Measurements from ENCODE around the gene L3MBTL4.

The L3MBTL4 gene

GRCh38 chr18:5975111-5976002 is 439.4 kb downstream of the L3MBTL4 start:
- peak overlapping the region; percentile 20 to 55 for H3K27ac Mint-ChIP-seq
- H3K4me1 Mint-ChIP-seq = peaks cover 22% of the 10 kb centered on the region
- peak overlapping the region; percentile 7 to 24 for H3K4me3 Mint-ChIP-seq
- no peaks in the 10 kb centered on the region for H3K9me3 Mint-ChIP-seq
- DNase-seq (no peak), ATAC-seq (peak; percentile 69)
- H3K27me3 Mint-ChIP-seq = no peaks in the 10 kb centered on the region

GRCh38 chr18:5974696-5975095 is 440.0 kb downstream of the L3MBTL4 start:
- peak overlapping the region in 1 of 2 donors; percentile 55 for H3K27ac Mint-ChIP-seq
- no peaks in the 10 kb centered on the region for H3K27me3 Mint-ChIP-seq
- peaks cover 22% of the 10 kb centered on the region for H3K4me1 Mint-ChIP-seq
- DNase-seq (no peak), ATAC-seq (no peak)
- H3K9me3 Mint-ChIP-seq = no peaks in the 10 kb centered on the region
- H3K4me3 Mint-ChIP-seq = no peak overlapping the region

- Mint-ChIP-seq H3K27me3 (no peaks in the 10 kb centered on the region), H3K27ac (no peak overlapping the region), H3K4me1 (peaks cover 22% of the 10 kb centered on the region), H3K9me3 (no peaks in the 10 kb centered on the region), H3K4me3 (no peak overlapping the region)
- ATAC-seq (no peak), DNase-seq (no peak)
Observed at GRCh38 chr18:5973099-5973498, 441.6 kb downstream of the L3MBTL4 start.

GRCh38 chr18:5972298-5972697 is 442.4 kb downstream of the L3MBTL4 start:
- Mint-ChIP-seq H3K27me3 (no peaks in the 10 kb centered on the region), H3K4me1 (peaks cover 22% of the 10 kb centered on the region), H3K4me3 (no peak overlapping the region), H3K27ac (no peak overlapping the region), H3K9me3 (no peaks in the 10 kb centered on the region)
- ATAC-seq = no peak
- no peak for DNase-seq

GRCh38 chr18:5969989-5970403 is 444.7 kb downstream of the L3MBTL4 start:
- peak; percentile 72 for ATAC-seq
- Mint-ChIP-seq H3K4me3 (no peak overlapping the region), H3K27ac (no peak overlapping the region), H3K9me3 (no peaks in the 10 kb centered on the region), H3K4me1 (peaks cover 31% of the 10 kb centered on the region), H3K27me3 (no peaks in the 10 kb centered on the region)
- DNase-seq = no peak

GRCh38 chr18:5969355-5969988 is 445.2 kb downstream of the L3MBTL4 start:
- no peak overlapping the region for H3K27ac Mint-ChIP-seq
- no peaks in the 10 kb centered on the region for H3K9me3 Mint-ChIP-seq
- DNase-seq (no peak), ATAC-seq (no peak)
- peaks cover 31% of the 10 kb centered on the region for H3K4me1 Mint-ChIP-seq
- H3K27me3 Mint-ChIP-seq = no peaks in the 10 kb centered on the region
- no peak overlapping the region for H3K4me3 Mint-ChIP-seq

GRCh38 chr18:5967666-5968065 is 447.0 kb downstream of the L3MBTL4 start:
- Mint-ChIP-seq H3K4me3 (no peak overlapping the region), H3K27me3 (no peaks in the 10 kb centered on the region), H3K9me3 (no peaks in the 10 kb centered on the region), H3K27ac (peak overlapping the region in 1 of 2 donors; percentile 37), H3K4me1 (peaks cover 35% of the 10 kb centered on the region)
- ATAC-seq = no peak
- DNase-seq = no peak

- H3K27me3 Mint-ChIP-seq = no peaks in the 10 kb centered on the region
- no peak overlapping the region for H3K27ac Mint-ChIP-seq
- DNase-seq = no peak
- ATAC-seq = no peak
- H3K4me1 Mint-ChIP-seq = peaks cover 35% of the 10 kb centered on the region
- no peaks in the 10 kb centered on the region for H3K9me3 Mint-ChIP-seq
- no peak overlapping the region for H3K4me3 Mint-ChIP-seq
Observed at GRCh38 chr18:5967007-5967406, 447.7 kb downstream of the L3MBTL4 start.

- Mint-ChIP-seq H3K4me1 (peaks cover 35% of the 10 kb centered on the region), H3K27me3 (no peaks in the 10 kb centered on the region), H3K4me3 (no peak overlapping the region), H3K27ac (no peak overlapping the region), H3K9me3 (no peaks in the 10 kb centered on the region)
- ATAC-seq = no peak
- DNase-seq = no peak
Observed at GRCh38 chr18:5966514-5966913, 448.2 kb downstream of the L3MBTL4 start.

GRCh38 chr18:5964996-5965395 is 449.7 kb downstream of the L3MBTL4 start:
- Mint-ChIP-seq H3K27me3 (no peaks in the 10 kb centered on the region), H3K4me1 (peaks cover 31% of the 10 kb centered on the region), H3K27ac (peak overlapping the region in 1 of 2 donors; percentile 67), H3K9me3 (no peaks in the 10 kb centered on the region), H3K4me3 (peak overlapping the region in 1 of 2 donors; percentile 45)
- ATAC-seq (peak; percentile 47), DNase-seq (no peak)

- ATAC-seq (peak; percentile 59), DNase-seq (no peak)
- Mint-ChIP-seq H3K4me1 (peaks cover 28% of the 10 kb centered on the region), H3K9me3 (no peaks in the 10 kb centered on the region), H3K4me3 (no peak overlapping the region), H3K27me3 (no peaks in the 10 kb centered on the region), H3K27ac (peak overlapping the region in 1 of 2 donors; percentile 67)
Observed at GRCh38 chr18:5964596-5964995, 450.1 kb downstream of the L3MBTL4 start.

- ATAC-seq = no peak
- H3K27ac Mint-ChIP-seq = no peak overlapping the region
- DNase-seq = no peak
Observed at GRCh38 chr18:5964108-5964507, 450.6 kb downstream of the L3MBTL4 start.

GRCh38 chr18:5963267-5963666 is 451.4 kb downstream of the L3MBTL4 start:
- H3K4me1 Mint-ChIP-seq = peaks cover 28% of the 10 kb centered on the region
- H3K27ac Mint-ChIP-seq = no peak overlapping the region
- no peaks in the 10 kb centered on the region for H3K27me3 Mint-ChIP-seq
- H3K4me3 Mint-ChIP-seq = no peak overlapping the region
- no peaks in the 10 kb centered on the region for H3K9me3 Mint-ChIP-seq
- DNase-seq (no peak), ATAC-seq (no peak)

More at GRCh38 chr18:5964108-5964507, 450.6 kb downstream of the L3MBTL4 start:
- H3K9me3 Mint-ChIP-seq = no peaks in the 10 kb centered on the region
- no peak overlapping the region for H3K4me3 Mint-ChIP-seq
- no peaks in the 10 kb centered on the region for H3K27me3 Mint-ChIP-seq
- peaks cover 28% of the 10 kb centered on the region for H3K4me1 Mint-ChIP-seq

GRCh38 chr18:5962362-5962761 is 452.3 kb downstream of the L3MBTL4 start:
- H3K4me3 Mint-ChIP-seq = no peak overlapping the region
- H3K27me3 Mint-ChIP-seq = no peaks in the 10 kb centered on the region
- ATAC-seq (no peak), DNase-seq (no peak)
- peaks cover 28% of the 10 kb centered on the region for H3K4me1 Mint-ChIP-seq
- H3K27ac Mint-ChIP-seq = no peak overlapping the region
- no peaks in the 10 kb centered on the region for H3K9me3 Mint-ChIP-seq

- ATAC-seq (no peak), DNase-seq (no peak)
- Mint-ChIP-seq H3K4me3 (no peak overlapping the region), H3K27me3 (no peaks in the 10 kb centered on the region), H3K4me1 (peaks cover 28% of the 10 kb centered on the region), H3K9me3 (no peaks in the 10 kb centered on the region), H3K27ac (no peak overlapping the region)
Observed at GRCh38 chr18:5961828-5962150, 452.9 kb downstream of the L3MBTL4 start.

- DNase-seq = no peak
- Mint-ChIP-seq H3K27me3 (no peaks in the 10 kb centered on the region), H3K4me1 (peaks cover 23% of the 10 kb centered on the region), H3K27ac (no peak overlapping the region), H3K4me3 (no peak overlapping the region), H3K9me3 (no peaks in the 10 kb centered on the region)
- no peak for ATAC-seq
Observed at GRCh38 chr18:5961097-5961827, 453.4 kb downstream of the L3MBTL4 start.

Data from stimulated activated naive CD8-positive, alpha-beta T cell treated with anti-CD3 and anti-CD28 coated beads, Interleukin-15, amount 100 ng/mL, for 72 hours (primary cell).